Activated B cell treated with CpG ODN at 0.5 μM for 24 hours (primary cell): ENCODE data around the gene NEK7. TPM values are rescaled to one million over a fixed set of nuclear protein-coding genes. Genes with fewer than 3 reads are reported as not detected.
A peak's percentile ranks its signal among the peaks of the same experiment; 100 is the strongest.
"Not testable (repeated sequence)": the region's sequence is repeated elsewhere in the genome, so short reads cannot be mapped to it uniquely, and the experiment has no call there.

ENCODE experiments used
- ATAC-seq: fragments of 200-7000 bp; cut with Tn5 transposase; one replicate; pipeline ENCODE4 v1.10.0; 2021; ENCODE audit warnings: low read depth, mild to moderate bottlenecking, moderate library complexity
- CTCF ChIA-PET: fragments of 350-600 bp; sonication (Branson Sonifier 250); formaldehyde crosslinking; loops from one replicate; lab custom pipeline; 2021; ENCODE audit warnings: antibody characterized with exemption; lab: Charles Lee
- POLR2A ChIA-PET: fragments of 350-600 bp; sonication (Branson Sonifier 250); formaldehyde crosslinking; loops from one replicate; lab custom pipeline; 2021; ENCODE audit warnings: antibody characterized with exemption; lab: Charles Lee
- DNase-seq: peaks from one replicate; pipeline ENCODE4 v3.0.0; 2022
- H3K27ac Mint-ChIP-seq: one replicate; pipeline ENCODE4 v1.8.0; 2020; ENCODE audit warnings: mixed read lengths
- H3K27me3 Mint-ChIP-seq: one replicate; pipeline ENCODE4 v1.8.0; 2021; ENCODE audit warnings: mixed read lengths
- H3K36me3 Mint-ChIP-seq: one replicate; pipeline ENCODE4 v1.8.0; 2021; ENCODE audit warnings: low read depth, mixed read lengths
- H3K4me1 Mint-ChIP-seq: one replicate; pipeline ENCODE4 v1.8.0; 2021; ENCODE audit warnings: mixed read lengths
- H3K4me3 Mint-ChIP-seq: one replicate; pipeline ENCODE4 v1.8.0; 2020; ENCODE audit warnings: mild to moderate bottlenecking, mixed read lengths
- H3K9me3 Mint-ChIP-seq: one replicate; pipeline ENCODE4 v1.8.0; 2020; ENCODE audit warnings: mixed read lengths
- CTCF ChIP-seq: fragments of 200-600 bp; IDR thresholded peaks from one replicate; pipeline ENCODE4 v1.8.0; 2022; ENCODE audit warnings: antibody characterized with exemption, mild to moderate bottlenecking
- intact Hi-C: fragments of 100-400 bp; cut with micrococcal nuclease; formaldehyde crosslinking; loops from one replicate; pipeline ENCODE4 v1.15.1; 2024
- total RNA-seq: library from RNA; stranded (reverse); gene quantifications from 2 replicates; pipeline ENCODE4 v1.2.3, GENCODE V29; 2022

Gene NEK7
- total RNA-seq, 1 donor from 2014 or later = 33.5 TPM

- DNase-seq (no peak), ATAC-seq (no peak)
- intact Hi-C loops = no loop called here
- Mint-ChIP-seq H3K4me3 (no peak overlapping the region), H3K4me1 (peaks cover 8% of the 10 kb centered on the region), H3K9me3 (no peaks in the 10 kb centered on the region), H3K36me3 (no peaks in the 10 kb centered on the region), H3K27ac (no peak overlapping the region), H3K27me3 (no peaks in the 10 kb centered on the region)
- ChIA-PET CTCF (no interaction called here), POLR2A (no interaction called here)
- TF ChIP-seq CTCF = no peak
Measured at GRCh38 chr1:198128533-198128932, 28.3 kb upstream of the NEK7 start.

GRCh38 chr1:198130053-198130452 is 26.7 kb upstream of the NEK7 start:
- H3K4me3 Mint-ChIP-seq, ATAC-seq, H3K9me3 Mint-ChIP-seq, CTCF ChIA-PET, DNase-seq, POLR2A ChIA-PET, H3K27ac Mint-ChIP-seq, H3K4me1 Mint-ChIP-seq, H3K36me3 Mint-ChIP-seq, intact Hi-C loops, H3K27me3 Mint-ChIP-seq: not testable (repeated sequence)

GRCh38 chr1:198132060-198132781 is 24.6 kb upstream of the NEK7 start:
- Mint-ChIP-seq H3K27ac (no peak overlapping the region), H3K27me3 (no peaks in the 10 kb centered on the region), H3K4me3 (no peak overlapping the region), H3K4me1 (peaks cover 8% of the 10 kb centered on the region), H3K9me3 (peaks cover 2% of the 10 kb centered on the region), H3K36me3 (no peaks in the 10 kb centered on the region)
- ATAC-seq (peak; percentile 57), DNase-seq (no peak)
- intact Hi-C loops = no loop called here
- CTCF ChIA-PET = no interaction called here
- POLR2A ChIA-PET = no interaction called here
- TF ChIP-seq CTCF = no peak

GRCh38 chr1:198134252-198134651 is 22.5 kb upstream of the NEK7 start:
- no peak overlapping the region for H3K4me3 Mint-ChIP-seq
- H3K36me3 Mint-ChIP-seq = no peaks in the 10 kb centered on the region
- peaks cover 2% of the 10 kb centered on the region for H3K9me3 Mint-ChIP-seq
- peaks cover 8% of the 10 kb centered on the region for H3K4me1 Mint-ChIP-seq
- no peak for ATAC-seq
- POLR2A ChIA-PET = no interaction called here
- CTCF ChIA-PET = no interaction called here
- no peak for DNase-seq
- H3K27ac Mint-ChIP-seq = no peak overlapping the region
- TF ChIP-seq CTCF = no peak
- H3K27me3 Mint-ChIP-seq = no peaks in the 10 kb centered on the region
- intact Hi-C loops = no loop called here

GRCh38 chr1:198135366-198135765 is 21.4 kb upstream of the NEK7 start:
- Mint-ChIP-seq H3K36me3 (no peaks in the 10 kb centered on the region), H3K9me3 (peaks cover 2% of the 10 kb centered on the region), H3K27me3 (no peaks in the 10 kb centered on the region), H3K4me1 (peaks cover 8% of the 10 kb centered on the region), H3K27ac (no peak overlapping the region), H3K4me3 (no peak overlapping the region)
- ATAC-seq = no peak
- DNase-seq = no peak
- no peak for TF ChIP-seq CTCF
- POLR2A ChIA-PET = no interaction called here
- intact Hi-C loops = no loop called here
- CTCF ChIA-PET = no interaction called here
